ENCODE measurements around the gene SPECC1.

DNA sequence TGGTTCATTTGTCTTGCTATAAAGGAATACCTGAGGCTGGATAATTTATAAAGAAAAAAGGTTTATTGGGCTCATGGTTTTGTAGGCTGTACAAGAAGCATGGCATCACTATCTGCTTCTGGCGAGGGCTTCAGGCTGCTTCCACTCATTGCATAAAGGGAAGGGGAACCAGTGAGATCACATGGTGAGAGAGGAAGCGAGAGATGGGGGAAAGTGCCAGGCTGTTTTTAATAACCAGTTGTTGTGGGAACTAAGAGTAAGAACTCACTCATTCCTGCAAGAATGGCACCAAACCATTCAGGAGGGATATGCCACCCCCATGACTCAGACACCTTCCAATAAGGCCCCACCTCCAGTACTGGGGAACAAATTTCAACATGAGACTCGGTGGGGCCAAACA is 24.3 kb downstream of the SPECC1 start:
- TF ChIP-seq POLR2A (IDR thresholded peaks at IDR 0.05; ENCODE audit: low read length): no peak
- no peak for TF ChIP-seq GATA1 (IDR thresholded peaks at IDR 0.05; ENCODE audit: low read depth, low read length)

Data from erythroblast (primary cell).